Right atrium auricular region (tissue), 2 donors: Measurements from ENCODE around the gene MAGI1. TPM values are rescaled to one million over a fixed set of nuclear protein-coding genes. Genes with fewer than 3 reads are reported as not detected.
"Not testable (repeated sequence)": the region's sequence is repeated elsewhere in the genome, so short reads cannot be mapped to it uniquely, and the experiment has no call there.

Experiments
- DNase-seq: peaks from one replicate; pipeline ENCODE4 v3.0.0-alpha.2; 2019; ENCODE audit warnings: low spot score
- H3K27ac ChIP-seq, 2 donors: fragments of 200-600 bp; sonication (generic); 1 replicate in 1 of 2; 2 replicates in 1 of 2; pipeline ENCODE4 v1.5.1; 2016 to 2019
- H3K27me3 ChIP-seq, 2 donors: fragments of 200-600 bp; sonication (generic); one replicate each; pipeline versions ENCODE4 v1.5.1 to v1.6.0; 2017 to 2019
- H3K36me3 ChIP-seq: fragments of 200-600 bp; sonication (generic); one replicate; pipeline ENCODE4 v1.5.1; 2016
- H3K4me1 ChIP-seq, 2 donors: fragments of 200-600 bp; sonication (generic); one replicate each; pipeline versions ENCODE4 v1.5.1 to v1.6.0; 2017 to 2019
- H3K4me3 ChIP-seq, 2 donors: fragments of 200-600 bp; sonication (generic); 1 replicate in 1 of 2; 2 replicates in 1 of 2; pipeline ENCODE4 v1.5.1; 2017 to 2019; ENCODE audit warnings: mild to moderate bottlenecking in 1 of 2, moderate library complexity in 1 of 2
- H3K9me3 ChIP-seq, 2 donors: fragments of 200-600 bp; sonication (generic); one replicate each; pipeline ENCODE4 v1.5.1; 2019
- total RNA-seq, 2 donors: library from RNA; depleted of rRNA; stranded (reverse); fragments of >200 nt; gene quantifications; one replicate each; pipeline ENCODE4 v1.1.0, GENCODE V29; 2016
- TF ChIP-seq, protein P1 (sequence below), 2 donors: fragments of 200-600 bp; sonication (generic); IDR thresholded peaks; one replicate each; pipeline ENCODE4 v1.5.1; 2019; ENCODE audit warnings: antibody characterized with exemption in 2 of 2

MAGI1 gene
- total RNA-seq, 2 donors from 2014 or later: 28.5 to 34.8 TPM

DNA sequence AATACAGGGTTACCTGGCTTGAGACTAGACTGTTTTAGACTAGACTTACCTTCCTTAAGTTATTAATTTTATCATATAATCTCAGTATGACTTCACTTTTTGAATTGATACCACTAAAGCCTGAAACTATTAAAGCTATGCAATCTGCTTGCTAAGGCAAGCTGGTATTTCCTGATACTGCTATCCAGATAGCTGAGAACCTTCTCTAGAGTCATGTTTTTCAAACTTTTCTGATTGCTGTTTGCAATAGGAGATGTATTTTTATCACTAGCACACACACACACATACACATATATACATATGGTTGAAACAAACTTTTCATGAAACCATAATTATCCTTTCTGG lies 9.3 kb upstream of the MAGI1 start:
- Histone ChIP-seq H3K27ac (peak overlapping the region in 1 of 2 donors; percentile 60), H3K4me3 (no peak overlapping the region), H3K9me3 (no peaks in the 10 kb centered on the region), H3K27me3 (no peaks in the 10 kb centered on the region), H3K36me3 (no peaks in the 10 kb centered on the region), H3K4me1 (peaks cover 0 to 18% of the 10 kb centered on the region in 2 donors)
- no peak for DNase-seq
- TF ChIP-seq, protein P1, sequence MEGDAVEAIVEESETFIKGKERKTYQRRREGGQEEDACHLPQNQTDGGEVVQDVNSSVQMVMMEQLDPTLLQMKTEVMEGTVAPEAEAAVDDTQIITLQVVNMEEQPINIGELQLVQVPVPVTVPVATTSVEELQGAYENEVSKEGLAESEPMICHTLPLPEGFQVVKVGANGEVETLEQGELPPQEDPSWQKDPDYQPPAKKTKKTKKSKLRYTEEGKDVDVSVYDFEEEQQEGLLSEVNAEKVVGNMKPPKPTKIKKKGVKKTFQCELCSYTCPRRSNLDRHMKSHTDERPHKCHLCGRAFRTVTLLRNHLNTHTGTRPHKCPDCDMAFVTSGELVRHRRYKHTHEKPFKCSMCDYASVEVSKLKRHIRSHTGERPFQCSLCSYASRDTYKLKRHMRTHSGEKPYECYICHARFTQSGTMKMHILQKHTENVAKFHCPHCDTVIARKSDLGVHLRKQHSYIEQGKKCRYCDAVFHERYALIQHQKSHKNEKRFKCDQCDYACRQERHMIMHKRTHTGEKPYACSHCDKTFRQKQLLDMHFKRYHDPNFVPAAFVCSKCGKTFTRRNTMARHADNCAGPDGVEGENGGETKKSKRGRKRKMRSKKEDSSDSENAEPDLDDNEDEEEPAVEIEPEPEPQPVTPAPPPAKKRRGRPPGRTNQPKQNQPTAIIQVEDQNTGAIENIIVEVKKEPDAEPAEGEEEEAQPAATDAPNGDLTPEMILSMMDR (IDR thresholded peaks at IDR 0.05): no peak

DNA sequence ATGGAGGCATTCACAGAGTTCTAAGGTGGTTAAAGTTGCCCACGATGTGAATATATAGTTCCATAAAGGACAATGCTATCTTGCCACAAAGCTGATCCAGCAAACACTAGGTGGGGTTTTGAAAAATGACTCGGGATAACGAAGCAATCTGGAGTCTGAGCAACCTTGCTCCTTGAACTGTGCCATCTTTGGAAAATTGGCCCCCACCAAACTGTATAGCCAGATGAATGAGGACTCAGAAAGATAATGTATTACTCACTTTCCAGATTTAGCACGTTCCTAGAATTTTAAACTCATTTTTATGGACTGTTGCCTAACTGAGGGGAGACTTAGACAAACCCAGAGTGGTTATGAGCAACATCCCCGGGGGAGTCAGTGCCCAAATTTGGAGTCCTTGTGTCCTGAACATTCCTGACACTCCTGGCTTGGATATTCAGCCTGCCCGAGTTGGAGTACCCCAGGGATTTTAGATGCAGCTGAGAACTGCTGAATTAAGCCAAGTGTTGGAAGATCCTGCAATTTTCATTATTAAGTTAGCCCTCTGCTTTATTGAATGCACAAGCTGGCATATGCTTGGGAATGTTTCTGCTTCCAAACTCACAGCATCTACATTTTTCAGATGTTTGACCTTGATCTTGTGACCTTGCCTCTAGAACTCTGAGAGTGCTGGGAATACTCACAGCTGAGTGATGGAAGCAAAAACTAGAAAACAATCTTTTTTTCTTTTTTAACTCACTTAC lies 8.8 kb upstream of the MAGI1 start:
- no peaks in the 10 kb centered on the region for H3K27me3 ChIP-seq
- TF ChIP-seq, protein P1 (IDR thresholded peaks at IDR 0.05): no peak
- DNase-seq: no peak
- H3K4me1 ChIP-seq: peaks cover 0 to 13% of the 10 kb centered on the region in 2 donors
- no peaks in the 10 kb centered on the region for H3K9me3 ChIP-seq
- no peak overlapping the region for H3K4me3 ChIP-seq
- peak overlapping the region in 1 of 2 donors; percentile 60 for H3K27ac ChIP-seq
- no peaks in the 10 kb centered on the region for H3K36me3 ChIP-seq

DNA sequence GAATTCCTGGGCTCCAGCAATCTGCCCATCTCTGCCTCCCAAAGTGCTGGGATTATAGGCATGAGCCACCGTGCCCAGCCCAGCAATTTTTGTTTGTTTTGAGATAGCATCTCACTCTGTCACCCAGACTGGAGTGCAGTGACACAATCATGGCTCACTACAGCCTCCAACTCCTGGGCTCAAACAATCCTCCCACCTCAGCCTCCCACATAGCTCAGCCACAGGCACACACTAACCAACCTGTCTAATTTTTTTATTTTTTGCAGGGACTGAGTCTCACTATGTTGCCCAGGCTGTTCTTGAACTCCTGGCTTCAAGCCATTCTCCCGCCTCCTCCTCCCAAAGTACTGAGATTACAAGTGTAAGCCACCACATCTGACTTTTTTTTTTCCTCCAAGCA lies 7.6 kb upstream of the MAGI1 start:
- H3K27ac ChIP-seq, H3K36me3 ChIP-seq, DNase-seq, H3K4me3 ChIP-seq, H3K27me3 ChIP-seq, H3K9me3 ChIP-seq: not testable (repeated sequence)
- H3K4me1 ChIP-seq: peaks cover 0 to 13% of the 10 kb centered on the region in 2 donors

DNA sequence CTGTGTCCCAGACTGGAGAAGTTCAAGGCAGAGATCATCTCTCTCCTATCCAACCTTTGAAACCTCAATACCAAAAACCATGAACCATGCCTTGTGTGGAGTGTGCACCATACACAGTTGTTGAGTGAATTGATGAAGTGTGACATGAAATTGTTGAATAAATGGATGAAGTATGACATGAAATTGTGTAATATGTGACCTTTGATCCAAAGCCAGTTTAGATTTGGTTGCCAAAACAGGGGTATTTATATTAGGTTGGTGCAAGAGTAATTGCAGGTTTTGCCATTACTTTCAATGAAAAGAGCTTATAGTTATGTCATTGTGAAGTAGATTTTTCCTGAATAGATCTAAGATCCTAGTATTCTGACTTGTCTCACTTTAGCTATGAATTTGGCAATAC lies 3.1 kb upstream of the MAGI1 start:
- Histone ChIP-seq H3K27ac (no peak overlapping the region), H3K9me3 (no peaks in the 10 kb centered on the region), H3K27me3 (no peaks in the 10 kb centered on the region), H3K36me3 (no peaks in the 10 kb centered on the region), H3K4me1 (peaks cover 0 to 16% of the 10 kb centered on the region in 2 donors), H3K4me3 (no peak overlapping the region)
- no peak for DNase-seq
- TF ChIP-seq, protein P1 (IDR thresholded peaks at IDR 0.05): no peak

DNA sequence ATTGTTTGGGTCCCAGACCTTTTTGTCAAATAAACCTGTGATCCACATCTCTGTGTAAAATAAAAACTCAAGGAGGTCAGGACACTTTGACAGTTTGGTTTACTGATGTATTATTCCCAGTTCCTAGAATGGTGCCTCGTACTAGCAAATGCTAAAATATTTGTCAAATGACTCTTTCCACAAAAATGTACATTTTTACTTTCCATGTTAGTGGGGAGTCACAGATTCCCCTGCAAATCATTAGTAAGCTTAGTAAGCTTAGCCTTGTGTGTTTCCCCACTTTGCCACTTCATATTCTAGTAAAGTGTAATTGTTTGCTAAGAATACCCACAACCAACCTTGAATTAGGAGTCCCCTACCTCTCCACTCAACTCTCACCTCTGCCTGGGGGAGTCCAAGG lies 2.4 kb upstream of the MAGI1 start:
- TF ChIP-seq, protein P1 (IDR thresholded peaks at IDR 0.05): no peak
- no peaks in the 10 kb centered on the region for H3K9me3 ChIP-seq
- H3K4me1 ChIP-seq: peaks cover 0 to 23% of the 10 kb centered on the region in 2 donors
- no peak for DNase-seq
- H3K4me3 ChIP-seq: no peak overlapping the region
- H3K27me3 ChIP-seq: no peaks in the 10 kb centered on the region
- H3K27ac ChIP-seq: no peak overlapping the region
- no peaks in the 10 kb centered on the region for H3K36me3 ChIP-seq

DNA sequence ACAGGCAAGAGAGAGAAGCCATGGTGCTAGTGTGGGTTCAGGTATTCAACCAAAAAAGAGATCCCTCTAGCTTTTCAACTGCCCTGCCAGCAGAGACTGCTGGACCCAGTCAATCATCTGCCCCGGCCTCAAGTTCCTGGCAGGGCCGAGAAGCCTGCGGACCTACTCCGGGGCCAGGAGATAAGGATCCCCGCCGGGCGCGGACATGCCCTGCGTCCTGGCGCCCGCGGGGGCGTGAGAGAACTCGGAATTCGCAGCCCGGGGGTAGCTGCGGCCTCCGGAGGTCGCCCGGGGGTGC lies 821 bp upstream of the MAGI1 start:
- TF ChIP-seq, protein P1 (IDR thresholded peaks at IDR 0.05): no peak
- Histone ChIP-seq H3K4me1 (peaks cover 0 to 32% of the 10 kb centered on the region in 2 donors), H3K9me3 (no peaks in the 10 kb centered on the region), H3K4me3 (peak overlapping the region; percentile 67 to 77), H3K27ac (peak overlapping the region; percentile 89 to 97), H3K27me3 (no peaks in the 10 kb centered on the region), H3K36me3 (no peaks in the 10 kb centered on the region)
- DNase-seq: peak; percentile 67
